Measurements from ENCODE around the gene SWAP70.

DNA sequence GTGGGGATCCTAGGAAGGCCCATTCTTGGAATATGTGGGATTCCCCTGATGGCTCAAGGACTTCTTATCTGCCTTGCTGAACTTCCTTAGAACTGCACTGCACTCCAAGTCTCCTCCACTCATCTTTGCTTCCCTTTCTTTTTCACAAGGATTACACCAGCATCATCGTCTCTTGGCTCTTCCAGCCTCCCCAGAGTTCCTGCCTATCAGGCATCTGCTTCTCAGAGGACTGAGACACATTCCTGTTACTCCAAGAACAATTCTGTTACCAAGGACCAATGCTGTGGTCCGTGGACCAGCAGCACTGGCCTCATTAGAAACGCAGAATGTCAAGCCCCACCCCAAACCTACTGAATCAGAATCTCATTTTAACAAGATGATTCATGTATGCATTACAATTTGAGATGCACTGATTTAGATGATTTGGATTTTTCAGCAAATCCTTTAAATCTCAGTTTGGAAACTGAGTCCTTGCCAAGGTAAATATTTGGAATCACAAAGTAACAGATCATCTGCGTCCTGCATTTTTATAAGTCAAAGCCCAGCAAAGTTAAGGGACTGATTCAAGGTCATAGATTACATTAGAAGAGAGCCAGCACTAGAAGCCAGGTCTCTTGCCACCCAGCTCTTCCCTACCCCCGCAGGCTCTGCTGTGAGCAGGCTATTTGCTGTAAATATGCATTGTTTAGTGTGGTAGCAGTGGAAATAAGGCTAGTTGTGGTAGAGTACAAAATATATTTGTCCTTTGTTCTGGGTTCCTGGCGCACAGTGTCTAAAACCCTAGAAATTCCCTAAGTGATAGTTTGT is 110.9 kb downstream of the SWAP70 start:
- TF ChIP-seq YY1 (IDR thresholded peaks at IDR 0.05; ENCODE audit: insufficient read depth, insufficient read length), result no peak
- TF ChIP-seq ZNF274 (IDR thresholded peaks at IDR 0.05; ENCODE audit: low read depth, low read length), result no peak
- TF ChIP-seq SUZ12 (IDR thresholded peaks at IDR 0.05; ENCODE audit: extremely low read depth, insufficient read depth, insufficient read length), result no peak
